ENCODE results near the gene DDX42. TPM values are rescaled to one million over a fixed set of nuclear protein-coding genes. Genes with fewer than 3 reads are reported as not detected.
"Not testable (repeated sequence)": the region's sequence is repeated elsewhere in the genome, so short reads cannot be mapped to it uniquely, and the experiment has no call there.

DDX42 gene
- total RNA-seq, 1 experiment from 2014 or later = 128 TPM

GRCh38 chr17:63859257-63859656 is 85.3 kb downstream of the DDX42 start (continued):
- no peak for TF ChIP-seq ZNF532 (CRISPR knock-in tag; IDR thresholded peaks at IDR 0.05; ENCODE audit: borderline replicate concordance)

GRCh38 chr17:63866625-63867024 is 92.7 kb downstream of the DDX42 start:
- H3K9me3 Mint-ChIP-seq; H3K27me3 Mint-ChIP-seq (ENCODE audit: low read depth); H3K4me3 Mint-ChIP-seq; H3K27ac Mint-ChIP-seq; H3K36me3 Mint-ChIP-seq; POLR2A ChIA-PET: not testable (repeated sequence)
- DNase-seq (ENCODE audit: low spot score) = peak; percentile 50
- CTCF ChIA-PET = interaction anchor here (0.7 to 4.4 kb wide), 21 partner anchors 8 to 630 kb away, joined by 3 to 43 read pairs (median 5); partner anchors contain the start of genes CSHL1, GH1, GH2 and POLG2
- ATAC-seq = peak; percentile 87
- peaks cover 12% of the 10 kb centered on the region for H3K4me1 Mint-ChIP-seq

Other genes starting within 250 kb of the DDX42 start
- 91.5 to 99.8 TPM (median 97.8 TPM) in 3 replicates for gene DCAF7, start 223.7 kb upstream of the DDX42 start, total RNA-seq (2021)
- 22.8 to 26.9 TPM (median 24.1 TPM) in 3 replicates for gene TACO1, start 173.3 kb upstream of the DDX42 start, total RNA-seq (2021)
- gene MAP3K3, start 151.8 kb upstream of the DDX42 start, total RNA-seq (2021) = 21.8 to 25.7 TPM (median 22.5 TPM) in 3 replicates
- gene LIMD2, start 74.0 kb upstream of the DDX42 start, total RNA-seq (2021) = 83.4 to 91.8 TPM (median 88.4 TPM) in 3 replicates
- 36.6 to 43.1 TPM (median 41.2 TPM) in 3 replicates for gene STRADA, start 32.4 kb upstream of the DDX42 start, total RNA-seq (2021)
- 63.0 to 70.9 TPM (median 63.9 TPM) in 3 replicates for gene CCDC47, start 573 bp upstream of the DDX42 start, total RNA-seq (2021)
- gene PSMC5, start 53.3 kb downstream of the DDX42 start, total RNA-seq (2021) = 135 to 152 TPM (median 149 TPM) in 3 replicates
- gene FTSJ3, start 53.5 kb downstream of the DDX42 start, total RNA-seq (2021) = 47.7 to 62.1 TPM (median 52.0 TPM) in 3 replicates
- gene SMARCD2, start 68.5 kb downstream of the DDX42 start, total RNA-seq (2021) = 80.1 to 106 TPM (median 86.7 TPM) in 3 replicates
- gene CSH2, start 99.5 kb downstream of the DDX42 start, total RNA-seq (2021) = not detected in 3 replicates
- 0.35 to 1.3 TPM (median 0.60 TPM) in 3 replicates for gene GH2, start 107.8 kb downstream of the DDX42 start, total RNA-seq (2021)
- gene CSH1, start 122.4 kb downstream of the DDX42 start, total RNA-seq (2021) = not detected in 3 replicates
- not detected in 3 replicates for gene CSHL1, start 137.1 kb downstream of the DDX42 start, total RNA-seq (2021)
- not detected in 3 replicates for gene GH1, start 144.7 kb downstream of the DDX42 start, total RNA-seq (2021)
- gene CD79B, start 158.2 kb downstream of the DDX42 start, total RNA-seq (2021) = 3.0 to 3.5 TPM (median 3.2 TPM) in 3 replicates
- 5.2 to 5.8 TPM (median 5.5 TPM) in 3 replicates for gene SCN4A, start 198.7 kb downstream of the DDX42 start, total RNA-seq (2021)
- 0.64 to 1.1 TPM (median 0.85 TPM) in 3 replicates for gene PRR29, start 224.2 kb downstream of the DDX42 start, total RNA-seq (2021)
- gene ICAM2, start 246.5 kb downstream of the DDX42 start, total RNA-seq (2021) = 0.33 to 0.57 TPM (median 0.44 TPM) in 3 replicates

Data from WTC11 (cell line).